A673 (cell line): ENCODE measurements around the gene RMDN3.

Source experiments
- EZH2 ChIP-seq: fragments of 200-600 bp; sonication (generic); IDR thresholded peaks from 2 replicates; pipeline ENCODE4 v1.6.1; 2017; ENCODE audit warnings: borderline replicate concordance, low read depth, mild to moderate bottlenecking, mixed read lengths, antibody characterized with exemption, low read length; ENCODE audit not compliant: poor library complexity, severe bottlenecking
- TF ChIP-seq, protein P1 (sequence below): fragments of 300-800, 200-600 bp; sonication (generic); conservative IDR thresholded peaks from 2 replicates; pipeline ENCODE4 v1.5.1; 2017; ENCODE audit warnings: low read depth, mild to moderate bottlenecking, antibody characterized with exemption, low read length, moderate library complexity, mixed read lengths

DNA sequence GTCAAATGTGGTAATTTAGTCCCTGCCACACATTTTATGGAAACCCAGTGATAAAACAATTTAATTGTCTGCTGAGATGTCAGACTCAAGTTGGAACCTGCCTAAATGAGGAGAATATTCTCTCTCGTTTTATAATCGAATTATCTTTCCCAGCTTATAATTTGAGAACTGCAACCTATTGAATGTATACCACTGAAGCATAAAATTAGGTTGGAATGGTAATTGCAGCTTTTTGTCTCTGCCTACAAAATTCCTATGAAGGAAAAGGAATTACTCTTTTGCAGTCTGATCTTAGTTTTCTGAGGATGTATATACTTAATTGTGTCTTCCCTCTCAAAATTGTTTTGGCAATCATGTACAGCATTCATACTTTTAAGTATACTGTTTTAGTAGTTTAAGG, 31.1 kb downstream of the RMDN3 start:
- TF ChIP-seq, protein P1, sequence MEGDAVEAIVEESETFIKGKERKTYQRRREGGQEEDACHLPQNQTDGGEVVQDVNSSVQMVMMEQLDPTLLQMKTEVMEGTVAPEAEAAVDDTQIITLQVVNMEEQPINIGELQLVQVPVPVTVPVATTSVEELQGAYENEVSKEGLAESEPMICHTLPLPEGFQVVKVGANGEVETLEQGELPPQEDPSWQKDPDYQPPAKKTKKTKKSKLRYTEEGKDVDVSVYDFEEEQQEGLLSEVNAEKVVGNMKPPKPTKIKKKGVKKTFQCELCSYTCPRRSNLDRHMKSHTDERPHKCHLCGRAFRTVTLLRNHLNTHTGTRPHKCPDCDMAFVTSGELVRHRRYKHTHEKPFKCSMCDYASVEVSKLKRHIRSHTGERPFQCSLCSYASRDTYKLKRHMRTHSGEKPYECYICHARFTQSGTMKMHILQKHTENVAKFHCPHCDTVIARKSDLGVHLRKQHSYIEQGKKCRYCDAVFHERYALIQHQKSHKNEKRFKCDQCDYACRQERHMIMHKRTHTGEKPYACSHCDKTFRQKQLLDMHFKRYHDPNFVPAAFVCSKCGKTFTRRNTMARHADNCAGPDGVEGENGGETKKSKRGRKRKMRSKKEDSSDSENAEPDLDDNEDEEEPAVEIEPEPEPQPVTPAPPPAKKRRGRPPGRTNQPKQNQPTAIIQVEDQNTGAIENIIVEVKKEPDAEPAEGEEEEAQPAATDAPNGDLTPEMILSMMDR = no peak
- TF ChIP-seq EZH2 = no peak
